ENCODE measurements around the gene DUSP28. TPM values are rescaled to one million over a fixed set of nuclear protein-coding genes. Genes with fewer than 3 reads are reported as not detected.
A peak's percentile ranks its signal among the peaks of the same experiment; 100 is the strongest.

The DUSP28 gene
- total and polyA plus RNA-seq, 2 of the 13 experiments (the other 11 are each of a cell fraction or from before 2014, with no cell fraction given) = 5.2 to 8.6 TPM

GRCh38 chr2:240566203-240567136 lies 6.3 kb downstream of the DUSP28 start (continued):
- TF ChIP-seq ZNF800 (CRISPR knock-in tag; IDR thresholded peaks at IDR 0.05) (0 out of 2 replicates have a peak, but pooled peaks have one; percentile 57), TBP (CRISPR knock-in tag; IDR thresholded peaks at IDR 0.05) (no peak), ZSCAN5A (CRISPR knock-in tag; IDR thresholded peaks at IDR 0.05; ENCODE audit: borderline replicate concordance) (no peak), CBX1 (IDR thresholded peaks at IDR 0.05; ENCODE audit: low read depth) (peak; percentile 11), THAP11 (CRISPR knock-in tag; IDR thresholded peaks at IDR 0.05) (0 out of 2 replicates have a peak, but pooled peaks have one; percentile 46), ATF5 (CRISPR knock-in tag; IDR thresholded peaks at IDR 0.05; ENCODE audit: low read depth) (no peak), PATZ1 (CRISPR knock-in tag; IDR thresholded peaks at IDR 0.05) (peak; percentile 97), ATF4 (CRISPR knock-in tag; IDR thresholded peaks at IDR 0.05) (no peak), ZMAT3 (CRISPR knock-in tag; conservative IDR thresholded peaks at IDR 0.05) (peak; percentile 89), PHB2 (IDR thresholded peaks at IDR 0.05; ENCODE audit: partially characterized antibody) (no peak), TRIM24 (CRISPR knock-in tag; IDR thresholded peaks at IDR 0.05) (no peak), ZNF275 (CRISPR knock-in tag; IDR thresholded peaks at IDR 0.05; ENCODE audit: borderline replicate concordance) (peak; percentile 61; the same call in 1 of the 2 replicates), FOXA1 (IDR thresholded peaks at IDR 0.05) (no peak), FOXA1 (CRISPR knock-in tag; IDR thresholded peaks at IDR 0.05) (peak; percentile 23; the same call in 1 of the 2 replicates), TOPORS (CRISPR knock-in tag; IDR thresholded peaks at IDR 0.05) (no peak), ZNF883 (CRISPR knock-in tag; IDR thresholded peaks at IDR 0.05; ENCODE audit: not compliant biosample characterization) (peak; percentile 42)
